ENCODE data around the gene KCNT2.

- TF ChIP-seq CTCF (IDR thresholded peaks at IDR 0.05) (no peak), POLR2A (IDR thresholded peaks at IDR 0.05; ENCODE audit: low read depth) (no peak), EP300 (IDR thresholded peaks at IDR 0.05) (no peak), POLR2AphosphoS5 (IDR thresholded peaks at IDR 0.05) (no peak)
Measured at GRCh38 chr1:196598942-196599748, 9.1 kb downstream of the KCNT2 start.
